Endothelial cell of umbilical vein (primary cell): ENCODE data around the gene FBH1. TPM values are rescaled to one million over a fixed set of nuclear protein-coding genes. Genes with fewer than 3 reads are reported as not detected.

ENCODE experiments used
- BruUV-seq: library from RNA; stranded (reverse); fragments of 400-500 nt; replicated peaks from 2 replicates; lab custom pipeline; 2021; lab: Mats Ljungman, UMichigan
- CTCF ChIA-PET: fragments of 300-600, 350-600 bp; sonication (Branson Sonifier 250); formaldehyde crosslinking; loops from one replicate; lab custom pipeline; 2021; ENCODE audit warnings: antibody characterized with exemption, inconsistent platforms; lab: Charles Lee
- POLR2A ChIA-PET: fragments of 300-600, 350-600 bp; sonication (Branson Sonifier 250); formaldehyde crosslinking; loops from one replicate; lab custom pipeline; 2021; ENCODE audit warnings: antibody characterized with exemption, inconsistent platforms; lab: Charles Lee
- DNase-seq: peaks from one replicate; pipeline ENCODE4 v3.0.0-alpha.2; 2011; ENCODE audit warnings: low read depth, low spot score
- FAIRE-seq: peaks from 2 replicates; lab custom pipeline; 2011; peaks lifted over from hg19 to GRCh38; lab: Jason Lieb, UNC
- H2AFZ ChIP-seq: 2 replicates; pipeline ENCODE4 v1.6.0; 2012; ENCODE audit warnings: low read depth, low read length, control low read depth, inconsistent platforms
- H3K27ac ChIP-seq: 2 replicates; pipeline ENCODE4 v1.5.1; 2011; ENCODE audit warnings: low read depth, mild to moderate bottlenecking, control low read depth, low read length, moderate library complexity; ENCODE audit not compliant: insufficient read depth
- H3K27me3 ChIP-seq, 2 experiments: 2 replicates each; pipeline versions ENCODE4 v1.6.0 to v1.6.1; 2011; ENCODE audit warnings: low read length in 2 of 2, mixed read lengths in 1 of 2; ENCODE audit not compliant: control insufficient read depth in 2 of 2, insufficient read depth in 2 of 2
- H3K36me3 ChIP-seq, 2 experiments: 2 replicates in 1 of 2; 3 replicates in 1 of 2; pipeline ENCODE4 v1.5.1; 2011; ENCODE audit warnings: low read length in 2 of 2, mild to moderate bottlenecking in 1 of 2, moderate library complexity in 1 of 2; ENCODE audit not compliant: control insufficient read depth in 2 of 2, insufficient read depth in 2 of 2; ENCODE audit errors: extremely low read depth in 1 of 2
- H3K4me1 ChIP-seq: 3 replicates; pipeline ENCODE4 v1.5.1; 2011; ENCODE audit warnings: mild to moderate bottlenecking, low read length; ENCODE audit not compliant: control insufficient read depth, insufficient read depth; ENCODE audit errors: extremely low read depth
- H3K4me2 ChIP-seq: 2 replicates; pipeline ENCODE4 v1.6.1; 2011; ENCODE audit warnings: low read length, control low read depth, mixed read lengths; ENCODE audit not compliant: insufficient read depth
- H3K4me3 ChIP-seq, 3 experiments: fragments of 200-600 bp in 1 of 3; sonication (generic), shearing (Covaris generic) in 1 of 3; replicated peaks in 1 of 3; 2 replicates each; pipeline ENCODE4 v1.5.1; 2011 to 2016; ENCODE audit warnings: control low read depth in 3 of 3, low read length in 3 of 3, mild to moderate bottlenecking in 2 of 3, inconsistent platforms in 1 of 3, low read depth in 1 of 3, moderate library complexity in 1 of 3; ENCODE audit not compliant: insufficient read depth in 1 of 3
- H3K79me2 ChIP-seq: 2 replicates; pipeline ENCODE4 v1.6.0; 2012; ENCODE audit warnings: low read length, inconsistent platforms; ENCODE audit not compliant: control insufficient read depth, insufficient read depth
- H3K9ac ChIP-seq: replicated peaks from 2 replicates; pipeline ENCODE3; 2011; ENCODE audit warnings: low read length, control low read depth; ENCODE audit not compliant: insufficient read depth; ENCODE audit errors: extremely low read depth
- H3K9me1 ChIP-seq: replicated peaks from 3 replicates; pipeline ENCODE4 v1.6.0; 2011; ENCODE audit warnings: mild to moderate bottlenecking, low read length; ENCODE audit not compliant: control insufficient read depth, insufficient read depth; ENCODE audit errors: extremely low read depth
- H3K9me3 ChIP-seq: replicated peaks from 2 replicates; pipeline ENCODE4 v1.5.1; 2012; ENCODE audit warnings: low read length, inconsistent platforms; ENCODE audit not compliant: control insufficient read depth, insufficient read depth
- H4K20me1 ChIP-seq: replicated peaks from 2 replicates; pipeline ENCODE3; 2011; ENCODE audit warnings: mild to moderate bottlenecking, low read length; ENCODE audit not compliant: control insufficient read depth, insufficient read depth; ENCODE audit errors: extremely low read depth
- EZH2 ChIP-seq: IDR thresholded peaks from 2 replicates; pipeline ENCODE4 v1.6.1; 2012; ENCODE audit warnings: borderline replicate concordance, low read depth, mild to moderate bottlenecking, moderate library complexity, low read length, inconsistent platforms; ENCODE audit not compliant: severe bottlenecking
- FOS ChIP-seq: IDR thresholded peaks from 2 replicates; pipeline ENCODE4 v1.6.1; 2011; ENCODE audit warnings: mild to moderate bottlenecking, low read length, moderate library complexity, borderline replicate concordance; ENCODE audit not compliant: insufficient read depth
- GATA2 ChIP-seq: IDR thresholded peaks from 2 replicates; pipeline ENCODE4 v1.7.0; 2011; ENCODE audit warnings: low read depth, mild to moderate bottlenecking, moderate library complexity, mixed read lengths, low read length; ENCODE audit not compliant: insufficient read length, insufficient read depth
- JUN ChIP-seq: IDR thresholded peaks from 2 replicates; pipeline ENCODE4 v1.6.1; 2011; ENCODE audit warnings: borderline replicate concordance, low read depth; ENCODE audit not compliant: insufficient read length, insufficient read depth
- MYC ChIP-seq: IDR thresholded peaks from one replicate; pipeline ENCODE4 v1.6.1; 2011; ENCODE audit warnings: mild to moderate bottlenecking, low read depth, low read length
- POLR2A ChIP-seq: IDR thresholded peaks from 2 replicates; pipeline ENCODE4 v1.6.1; 2012; ENCODE audit warnings: low read depth, mild to moderate bottlenecking, control low read depth, low read length
- POLR2AphosphoS5 ChIP-seq: IDR thresholded peaks from 2 replicates; pipeline ENCODE4 v1.6.1; 2012; ENCODE audit warnings: low read depth, mild to moderate bottlenecking, control low read depth, low read length, moderate library complexity; ENCODE audit not compliant: insufficient read depth
- dilution Hi-C: fragments of 300-500 bp; cut with MboI; formaldehyde crosslinking; loops from one replicate; pipeline ENCODE4 v1.15.0; 2019; ENCODE audit warnings: low sequenced_read_pairs; ENCODE audit not compliant: extremely low pct_ligation_motif_present
- intact Hi-C: fragments of 100-400 bp; cut with micrococcal nuclease; formaldehyde crosslinking; loops from one replicate; pipeline ENCODE4 v1.10.0; 2022
- polyA plus RNA-seq, 4 experiments: library from polyadenylated mRNA; depleted of rRNA in 3 of 4; stranded (reverse) in 3 of 4; unstranded in 1 of 4; fragments of >200 nt; gene quantifications; 2 replicates each; pipeline versions ENCODE4 v1.2.1 to v1.2.3, GENCODE V29; 2011 to 2012; ENCODE audit warnings: missing spikeins in 1 of 4
- total RNA-seq: library from RNA; stranded (reverse); gene quantifications from 2 replicates; pipeline ENCODE4 v1.2.3, GENCODE V29; 2021
- TF ChIP-seq, protein P1 (sequence below): IDR thresholded peaks from 2 replicates; pipeline ENCODE4 v1.6.1; 2011; ENCODE audit not compliant: insufficient read depth, insufficient read length
- TF ChIP-seq, protein P2 (sequence below), 2 donors: IDR thresholded peaks; 1 replicate in 1 of 2; 2 replicates in 1 of 2; pipeline ENCODE4 v1.5.1; 2011; ENCODE audit warnings: low read length in 2 of 2, mild to moderate bottlenecking in 2 of 2, moderate library complexity in 2 of 2, control low read depth in 1 of 2, inconsistent platforms in 1 of 2, low read depth in 1 of 2; ENCODE audit not compliant: insufficient read depth in 1 of 2; ENCODE audit errors: extremely low read depth in 1 of 2

Gene FBH1
- total and polyA plus RNA-seq, 2 donors (not counting 3 experiments of a cell fraction or from before 2014, with no cell fraction given), result 71.4 to 97.0 TPM

DNA sequence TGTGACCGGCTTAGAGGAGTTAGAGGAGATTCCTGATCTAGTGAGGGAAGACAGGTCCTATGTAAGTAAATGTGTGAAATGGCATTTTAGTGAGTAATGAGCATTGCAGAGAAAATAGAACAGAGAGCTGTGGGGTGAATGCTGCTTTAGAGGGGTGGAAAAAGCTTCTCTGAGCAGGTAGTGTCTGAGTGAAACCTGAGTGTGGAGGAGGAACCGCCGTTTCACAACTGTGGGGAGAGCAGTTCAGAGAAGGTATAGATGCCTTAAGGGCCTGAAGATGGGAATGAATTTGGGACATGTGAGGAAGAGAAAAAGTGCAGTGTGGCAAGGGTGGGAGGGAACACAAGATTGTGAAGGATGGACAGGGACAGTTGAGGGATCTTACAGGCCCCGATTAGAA is 21.6 kb downstream of the FBH1 start:
- H3K27ac ChIP-seq, result no peak overlapping the region
- H3K36me3 ChIP-seq, result peaks cover 30 to 50% of the 10 kb centered on the region in 2 experiments
- H3K79me2 ChIP-seq, result no peaks in the 10 kb centered on the region
- H3K27me3 ChIP-seq, result no peaks in the 10 kb centered on the region
- no peak overlapping the region for H3K4me2 ChIP-seq
- intact Hi-C loops (no loop called here), dilution Hi-C loops (no loop called here)
- TF ChIP-seq JUN, result no peak
- no peak for TF ChIP-seq GATA2
- no peak for TF ChIP-seq MYC
- TF ChIP-seq POLR2A, result no peak
- no peak for TF ChIP-seq POLR2AphosphoS5
- TF ChIP-seq FOS, result no peak
- TF ChIP-seq, protein P1, sequence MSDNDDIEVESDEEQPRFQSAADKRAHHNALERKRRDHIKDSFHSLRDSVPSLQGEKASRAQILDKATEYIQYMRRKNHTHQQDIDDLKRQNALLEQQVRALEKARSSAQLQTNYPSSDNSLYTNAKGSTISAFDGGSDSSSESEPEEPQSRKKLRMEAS, result no peak
- no peak for TF ChIP-seq EZH2
- TF ChIP-seq, protein P2, sequence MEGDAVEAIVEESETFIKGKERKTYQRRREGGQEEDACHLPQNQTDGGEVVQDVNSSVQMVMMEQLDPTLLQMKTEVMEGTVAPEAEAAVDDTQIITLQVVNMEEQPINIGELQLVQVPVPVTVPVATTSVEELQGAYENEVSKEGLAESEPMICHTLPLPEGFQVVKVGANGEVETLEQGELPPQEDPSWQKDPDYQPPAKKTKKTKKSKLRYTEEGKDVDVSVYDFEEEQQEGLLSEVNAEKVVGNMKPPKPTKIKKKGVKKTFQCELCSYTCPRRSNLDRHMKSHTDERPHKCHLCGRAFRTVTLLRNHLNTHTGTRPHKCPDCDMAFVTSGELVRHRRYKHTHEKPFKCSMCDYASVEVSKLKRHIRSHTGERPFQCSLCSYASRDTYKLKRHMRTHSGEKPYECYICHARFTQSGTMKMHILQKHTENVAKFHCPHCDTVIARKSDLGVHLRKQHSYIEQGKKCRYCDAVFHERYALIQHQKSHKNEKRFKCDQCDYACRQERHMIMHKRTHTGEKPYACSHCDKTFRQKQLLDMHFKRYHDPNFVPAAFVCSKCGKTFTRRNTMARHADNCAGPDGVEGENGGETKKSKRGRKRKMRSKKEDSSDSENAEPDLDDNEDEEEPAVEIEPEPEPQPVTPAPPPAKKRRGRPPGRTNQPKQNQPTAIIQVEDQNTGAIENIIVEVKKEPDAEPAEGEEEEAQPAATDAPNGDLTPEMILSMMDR (IDR thresholded peaks at IDR 0.05; ENCODE audit: extremely low read depth in 1 of 2, insufficient read depth in 1 of 2, low read depth in 1 of 2, low read length in 2 of 2), result no peak
- no peak overlapping the region for H3K4me3 ChIP-seq
- no peak overlapping the region for H2AFZ ChIP-seq
- POLR2A ChIA-PET, result no interaction called here
- peaks cover 3% of the 10 kb centered on the region for H3K4me1 ChIP-seq
- H3K9me3 ChIP-seq, result no peaks in the 10 kb centered on the region
- FAIRE-seq (no peak), DNase-seq (no peak)
- BruUV-seq, result no TSS peak
- no peaks in the 10 kb centered on the region for H4K20me1 ChIP-seq
- H3K9me1 ChIP-seq, result no peaks in the 10 kb centered on the region
- CTCF ChIA-PET, result no interaction called here
- no peak overlapping the region for H3K9ac ChIP-seq
